H1 (cell line): ENCODE data around the gene NNMT. TPM values are rescaled to one million over a fixed set of nuclear protein-coding genes. Genes with fewer than 3 reads are reported as not detected.

Experiments
- CTCF ChIA-PET: fragments of 300-600 bp; sonication (Branson Sonifier 250); formaldehyde crosslinking; loops from one replicate; lab custom pipeline; 2021; ENCODE audit not compliant: partially characterized antibody; lab: Charles Lee
- POLR2A ChIA-PET: fragments of 300-600 bp; sonication (Branson Sonifier 250); formaldehyde crosslinking; loops from one replicate; lab custom pipeline; 2021; ENCODE audit warnings: inconsistent platforms; ENCODE audit not compliant: partially characterized antibody; lab: Charles Lee
- DNase-seq, 2 experiments: peaks; one replicate each; pipeline versions ENCODE4 v3.0.0 to v3.0.0-alpha.2; 2010 to 2022; ENCODE audit warnings: low spot score in 2 of 2, low read depth in 1 of 2, mixed read lengths in 1 of 2
- FAIRE-seq: peaks from 2 replicates; lab custom pipeline; 2011; peaks lifted over from hg19 to GRCh38; lab: Jason Lieb, UNC
- H2AFZ ChIP-seq: 2 replicates; pipeline ENCODE4 v1.8.1; 2012; ENCODE audit warnings: low read length, inconsistent platforms
- H2AK5ac ChIP-seq: 2 replicates; pipeline ENCODE4 v1.6.1; 2013; ENCODE audit warnings: low read depth, low read length
- H2BK120ac ChIP-seq: replicated peaks from 2 replicates; pipeline ENCODE3; 2013; ENCODE audit warnings: low read depth, low read length, inconsistent platforms
- H2BK12ac ChIP-seq: 2 replicates; pipeline ENCODE4 v1.6.1; 2013; ENCODE audit warnings: low read depth, low read length
- H2BK15ac ChIP-seq: 2 replicates; pipeline ENCODE4 v1.6.1; 2013; ENCODE audit warnings: low read length
- H2BK20ac ChIP-seq: 2 replicates; pipeline ENCODE4 v1.6.1; 2013; ENCODE audit warnings: low read length
- H2BK5ac ChIP-seq: 2 replicates; pipeline ENCODE4 v1.6.1; 2013; ENCODE audit warnings: low read depth, low read length
- H3K14ac ChIP-seq: 2 replicates; pipeline ENCODE4 v1.6.1; 2013; ENCODE audit warnings: inconsistent platforms; ENCODE audit not compliant: insufficient read length
- H3K18ac ChIP-seq: 2 replicates; pipeline ENCODE4 v1.6.1; 2013; ENCODE audit warnings: low read length; ENCODE audit errors: extremely low read depth
- H3K23ac ChIP-seq: 2 replicates; pipeline ENCODE4 v1.6.1; 2013; ENCODE audit warnings: inconsistent platforms; ENCODE audit not compliant: insufficient read length
- H3K23me2 ChIP-seq: 2 replicates; pipeline ENCODE4 v1.6.1; 2013; ENCODE audit warnings: low read depth, low read length
- H3K27ac ChIP-seq: 2 replicates; pipeline ENCODE4 v1.6.1; 2011; ENCODE audit warnings: low read depth, low read length, inconsistent platforms
- H3K27me3 ChIP-seq, 4 experiments: replicated peaks in 1 of 4; 1 replicate in 1 of 4; 2 replicates in 3 of 4; pipeline versions ENCODE4 v1.6.1 to v1.8.1; 2011 to 2013; ENCODE audit warnings: low read length in 3 of 4, mild to moderate bottlenecking in 3 of 4, inconsistent platforms in 2 of 4, mixed read lengths in 2 of 4, moderate library complexity in 1 of 4; ENCODE audit not compliant: control insufficient read depth in 3 of 4, insufficient read depth in 3 of 4; ENCODE audit errors: extremely low read depth in 1 of 4
- H3K36me3 ChIP-seq, 4 experiments: 2 replicates each; pipeline versions ENCODE4 v1.6.1 to v1.8.1; 2011 to 2013; ENCODE audit warnings: mild to moderate bottlenecking in 4 of 4, low read length in 3 of 4, moderate library complexity in 2 of 4, control low read depth in 1 of 4, inconsistent platforms in 1 of 4; ENCODE audit not compliant: insufficient read depth in 4 of 4, control insufficient read depth in 2 of 4
- H3K4ac ChIP-seq: replicated peaks from 2 replicates; pipeline ENCODE3; 2013; ENCODE audit warnings: low read length, low read depth, mixed read lengths, inconsistent platforms; ENCODE audit not compliant: insufficient read length
- H3K4me1 ChIP-seq, 4 experiments: replicated peaks in 1 of 4; 1 replicate in 1 of 4; 2 replicates in 3 of 4; pipeline versions ENCODE4 v1.6.1 to v1.8.1; 2011 to 2013; ENCODE audit warnings: low read length in 3 of 4, inconsistent platforms in 2 of 4, mixed read lengths in 1 of 4; ENCODE audit not compliant: insufficient read depth in 4 of 4, control insufficient read depth in 3 of 4
- H3K4me2 ChIP-seq, 2 experiments: 2 replicates each; pipeline versions ENCODE4 v1.6.1 to v1.8.1; 2011 to 2013; ENCODE audit warnings: low read depth in 2 of 2, low read length in 2 of 2, control low read depth in 1 of 2, inconsistent platforms in 1 of 2, mild to moderate bottlenecking in 1 of 2; ENCODE audit not compliant: insufficient read depth in 1 of 2
- H3K4me3 ChIP-seq, 4 experiments: fragments of 200-600, 300-600 bp in 1 of 4; sonication (generic), shearing (Covaris generic), sonication (Bioruptor Twin) in 1 of 4; 2 replicates each; pipeline versions ENCODE4 v1.5.1 to v1.8.1; 2011 to 2016; ENCODE audit warnings: low read length in 4 of 4, low read depth in 3 of 4, control low read depth in 2 of 4, inconsistent platforms in 2 of 4, mild to moderate bottlenecking in 2 of 4, mixed read lengths in 1 of 4, moderate library complexity in 1 of 4; ENCODE audit not compliant: insufficient read depth in 2 of 4; ENCODE audit errors: extremely low read depth in 1 of 4
- H3K56ac ChIP-seq: replicated peaks from 2 replicates; pipeline ENCODE3; 2013; ENCODE audit warnings: low read depth, mild to moderate bottlenecking, mixed read lengths, low read length, inconsistent platforms; ENCODE audit not compliant: insufficient read length
- H3K79me1 ChIP-seq: 2 replicates; pipeline ENCODE4 v1.6.1; 2013; ENCODE audit warnings: low read depth, low read length, control low read depth
- H3K79me2 ChIP-seq, 2 experiments: 2 replicates each; pipeline versions ENCODE4 v1.6.1 to v1.8.1; 2012 to 2013; ENCODE audit warnings: low read length in 2 of 2, mild to moderate bottlenecking in 2 of 2, inconsistent platforms in 1 of 2; ENCODE audit not compliant: insufficient read depth in 2 of 2, control insufficient read depth in 1 of 2
- H3K9ac ChIP-seq, 4 experiments: replicated peaks in 1 of 4; 1 replicate in 1 of 4; 2 replicates in 3 of 4; pipeline versions ENCODE4 v1.6.1 to v1.8.1; 2011 to 2013; ENCODE audit warnings: low read depth in 3 of 4, low read length in 3 of 4, control low read depth in 2 of 4, mild to moderate bottlenecking in 2 of 4, moderate library complexity in 2 of 4, inconsistent platforms in 1 of 4; ENCODE audit errors: extremely low read depth in 1 of 4
- H3K9me3 ChIP-seq, 2 experiments: 2 replicates each; pipeline versions ENCODE4 v1.6.1 to v1.8.1; 2012 to 2013; ENCODE audit warnings: mild to moderate bottlenecking in 2 of 2, moderate library complexity in 2 of 2, control low read depth in 1 of 2, inconsistent platforms in 1 of 2, low read depth in 1 of 2, low read length in 1 of 2, mixed read lengths in 1 of 2; ENCODE audit not compliant: insufficient read depth in 2 of 2
- H4K20me1 ChIP-seq, 2 experiments: replicated peaks in 1 of 2; 2 replicates each; pipeline versions ENCODE3 to v1.8.1; 2011 to 2013; ENCODE audit warnings: inconsistent platforms in 2 of 2, low read length in 2 of 2, mild to moderate bottlenecking in 1 of 2; ENCODE audit not compliant: insufficient read depth in 2 of 2, control insufficient read depth in 1 of 2
- H4K5ac ChIP-seq: 2 replicates; pipeline ENCODE4 v1.6.1; 2013; ENCODE audit warnings: low read length, low read depth, mixed read lengths, inconsistent platforms; ENCODE audit not compliant: insufficient read length
- H4K8ac ChIP-seq: 2 replicates; pipeline ENCODE4 v1.8.0; 2013; ENCODE audit warnings: mild to moderate bottlenecking, moderate library complexity, low read length, inconsistent platforms; ENCODE audit not compliant: insufficient read depth; ENCODE audit errors: extremely low read depth
- H4K91ac ChIP-seq: replicated peaks from 2 replicates; pipeline ENCODE3; 2013; ENCODE audit warnings: low read length, mixed read lengths, inconsistent platforms; ENCODE audit not compliant: insufficient read length
- ASH2L ChIP-seq: fragments of 200-600, 300-600 bp; sonication (generic); IDR thresholded peaks from one replicate; pipeline ENCODE4 v1.7.1; 2017; ENCODE audit warnings: low read length
- BRCA1 ChIP-seq: IDR thresholded peaks from 2 replicates; pipeline ENCODE4 v1.6.1; 2012; ENCODE audit warnings: low read depth, low read length, improper control_type of control experiment
- CBX8 ChIP-seq: fragments of 300-800, 300-1000 bp; sonication (generic); IDR thresholded peaks from 2 replicates; pipeline ENCODE4 v1.7.1; 2016; ENCODE audit warnings: low read depth, low read length, borderline replicate concordance
- EGR1 ChIP-seq: IDR thresholded peaks from 2 replicates; pipeline ENCODE4 v1.6.1; 2011; ENCODE audit warnings: low read depth, low read length, borderline replicate concordance
- HDAC2 ChIP-seq, 2 experiments: fragments of 300-600 bp in 1 of 2; sonication (generic) in 1 of 2; IDR thresholded peaks; 2 replicates each; pipeline ENCODE4 v1.6.1; 2011 to 2012; ENCODE audit warnings: low read depth in 2 of 2, low read length in 2 of 2, mild to moderate bottlenecking in 2 of 2, moderate library complexity in 2 of 2, borderline replicate concordance in 1 of 2, inconsistent platforms in 1 of 2
- KDM4A ChIP-seq: IDR thresholded peaks from one replicate; pipeline ENCODE4 v1.7.1; 2012; ENCODE audit warnings: low read depth, mild to moderate bottlenecking, moderate library complexity, low read length, inconsistent platforms; ENCODE audit not compliant: severe bottlenecking
- KDM5A ChIP-seq: fragments of 200-600 bp; IDR thresholded peaks from 2 replicates; pipeline ENCODE4 v1.7.1; 2012; ENCODE audit warnings: mild to moderate bottlenecking, low read length, inconsistent platforms, mixed read lengths
- NANOG ChIP-seq: IDR thresholded peaks from 2 replicates; pipeline ENCODE4 v1.6.1; 2011; ENCODE audit warnings: low read length, low read depth, mild to moderate bottlenecking, inconsistent platforms; ENCODE audit not compliant: insufficient read depth, poor library complexity, severe bottlenecking
- PHF8 ChIP-seq: fragments of 200-600 bp; sonication (generic); conservative IDR thresholded peaks from 2 replicates; pipeline ENCODE4 v1.7.1; 2012; ENCODE audit warnings: low read depth, mild to moderate bottlenecking, inconsistent platforms, low read length, moderate library complexity
- POLR2A ChIP-seq, 2 experiments: IDR thresholded peaks; 1 replicate in 1 of 2; 2 replicates in 1 of 2; pipeline ENCODE4 v1.6.1; 2011; ENCODE audit warnings: low read depth in 2 of 2, low read length in 2 of 2, mild to moderate bottlenecking in 2 of 2; ENCODE audit errors: control extremely low read depth in 1 of 2
- RFX5 ChIP-seq: IDR thresholded peaks from 2 replicates; pipeline ENCODE4 v1.6.1; 2011; ENCODE audit warnings: low read depth, low read length, improper control_type of control experiment, borderline replicate concordance
- SP4 ChIP-seq: IDR thresholded peaks from 2 replicates; pipeline ENCODE4 v1.6.1; 2012; ENCODE audit warnings: low read length, inconsistent platforms
- WGBS, 2 experiments: shearing (Covaris generic) in 1 of 2; methylation state at CpG; one replicate each; pipeline versions ENCODE4 v1.1.6 to v1.1.7; 2013 to 2015; ENCODE audit warnings: low lambda C conversion rate in 2 of 2, mixed read lengths in 2 of 2, inconsistent platforms in 1 of 2, low coverage in 1 of 2, missing lambda C conversion rate in 1 of 2; ENCODE audit not compliant: insufficient replicate concordance in 2 of 2, insufficient coverage in 1 of 2, insufficient read length in 1 of 2; ENCODE audit errors: extremely low coverage in 1 of 2, missing lambda C conversion rate in 1 of 2; 5-methylcytosine and 5-hydroxymethylcytosine counted together
- polyA plus RNA-seq, 7 experiments: library from polyadenylated mRNA; depleted of rRNA in 3 of 7; stranded (reverse) in 5 of 7; unstranded in 2 of 7; fragments of >200 nt in 5 of 7; fragments of 200-250 nt in 2 of 7; gene quantifications; 1 replicate in 5 of 7; 2 replicates in 1 of 7; 4 replicates in 1 of 7; pipeline versions ENCODE4 v1.2.1 to v1.2.3, GENCODE V29; 2011 to 2013; ENCODE audit warnings: missing spikeins in 2 of 7, mixed read lengths in 2 of 7
- total RNA-seq: library from RNA; stranded (reverse); fragmentation: NEBNext Ultra II Directional; extraction: Animal tissue kit (Norgen Biotek cat#: 25700); gene quantifications from 2 replicates; pipeline ENCODE4 v1.2.1, GENCODE V29; 2021
- TF ChIP-seq, protein P1 (sequence below): IDR thresholded peaks from 2 replicates; pipeline ENCODE4 v1.6.1; 2011; ENCODE audit warnings: low read length, improper control_type of control experiment

Gene NNMT
- total and polyA plus RNA-seq, 2 of the 8 experiments (the other 6 are each of a cell fraction or from before 2014, with no cell fraction given), result not detected

DNA sequence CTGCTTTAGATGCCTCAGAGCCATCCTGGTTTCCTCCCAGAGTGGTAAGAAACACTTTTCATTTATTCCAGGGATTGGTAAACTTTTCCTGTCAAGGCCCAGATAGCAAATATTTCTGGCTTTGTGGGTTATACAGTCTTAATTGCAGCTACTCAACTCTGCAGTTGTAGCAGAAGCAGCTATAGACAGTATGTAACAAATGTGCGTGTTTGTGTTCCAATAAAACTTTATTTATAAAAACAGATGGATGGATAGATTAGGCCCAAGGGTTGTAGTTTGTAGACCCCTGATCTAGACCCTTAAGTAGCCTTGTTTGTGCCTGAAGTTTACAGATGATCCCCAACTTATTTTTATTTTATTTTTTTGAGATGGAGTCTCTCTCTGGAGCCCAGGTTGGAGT lies 17.9 kb downstream of the NNMT start:
- H3K4me1 ChIP-seq, result peaks cover 0 to 14% (median 6%) of the 10 kb centered on the region in 4 experiments; a peak in 5 of 7 replicates
- DNase-seq, result no peak
- no peak overlapping the region for H2AFZ ChIP-seq
- WGBS, 2 experiments, result 87% methylated on average over 1 of the region's 1 CpG; no CpG with 5 or more reads in 1 of the 2 experiments
- H3K18ac ChIP-seq, result no peak overlapping the region
- H3K14ac ChIP-seq, result no peak overlapping the region
- no peak overlapping the region for H4K5ac ChIP-seq
- no peak for FAIRE-seq
- no peaks in the 10 kb centered on the region for H3K9me3 ChIP-seq
- ChIA-PET POLR2A (no interaction called here), CTCF (interaction anchor here (0.9 to 1.4 kb wide), 2 partner anchors 10 to 17 kb away, joined by 3 read pairs; no protein-coding TSS in a partner anchor)
- no peak overlapping the region for H3K56ac ChIP-seq
- no peak overlapping the region for H2BK5ac ChIP-seq
- H4K91ac ChIP-seq, result no peak overlapping the region
- no peaks in the 10 kb centered on the region for H4K20me1 ChIP-seq
- H3K9ac ChIP-seq, result no peak overlapping the region
- no peaks in the 10 kb centered on the region for H3K36me3 ChIP-seq
- H2BK15ac ChIP-seq, result no peak overlapping the region
- H3K4ac ChIP-seq, result no peak overlapping the region
- no peak overlapping the region for H3K4me3 ChIP-seq
- H3K79me2 ChIP-seq, result no peaks in the 10 kb centered on the region
- H3K23ac ChIP-seq, result no peak overlapping the region
- no peak overlapping the region for H3K4me2 ChIP-seq
- no peak overlapping the region for H2AK5ac ChIP-seq
- no peak overlapping the region for H4K8ac ChIP-seq
- H3K27ac ChIP-seq, result no peak overlapping the region
- no peaks in the 10 kb centered on the region for H3K23me2 ChIP-seq
- H2BK20ac ChIP-seq, result no peak overlapping the region
- H3K79me1 ChIP-seq, result no peaks in the 10 kb centered on the region
- H2BK120ac ChIP-seq, result no peak overlapping the region
- H3K27me3 ChIP-seq, result no peaks in the 10 kb centered on the region
- no peak overlapping the region for H2BK12ac ChIP-seq
- TF ChIP-seq BRCA1 (no peak), KDM5A (no peak), KDM4A (no peak), RFX5 (no peak), EGR1 (no peak), ASH2L (no peak), SP4 (no peak), POLR2A (IDR thresholded peaks at IDR 0.05; ENCODE audit: control extremely low read depth in 1 of 2, low read depth in 2 of 2, low read length in 2 of 2) (no peak), HDAC2 (IDR thresholded peaks at IDR 0.05; ENCODE audit: borderline replicate concordance in 1 of 2, low read depth in 2 of 2, low read length in 2 of 2) (no peak), CBX8 (no peak), NANOG (no peak), PHF8 (no peak)
- TF ChIP-seq, protein P1, sequence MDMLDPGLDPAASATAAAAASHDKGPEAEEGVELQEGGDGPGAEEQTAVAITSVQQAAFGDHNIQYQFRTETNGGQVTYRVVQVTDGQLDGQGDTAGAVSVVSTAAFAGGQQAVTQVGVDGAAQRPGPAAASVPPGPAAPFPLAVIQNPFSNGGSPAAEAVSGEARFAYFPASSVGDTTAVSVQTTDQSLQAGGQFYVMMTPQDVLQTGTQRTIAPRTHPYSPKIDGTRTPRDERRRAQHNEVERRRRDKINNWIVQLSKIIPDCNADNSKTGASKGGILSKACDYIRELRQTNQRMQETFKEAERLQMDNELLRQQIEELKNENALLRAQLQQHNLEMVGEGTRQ, result no peak
